H9 (cell line): ENCODE measurements around the gene PDE6D. TPM values are rescaled to one million over a fixed set of nuclear protein-coding genes. Genes with fewer than 3 reads are reported as not detected.

Experiments
- DNase-seq: peaks from one replicate; pipeline ENCODE4 v3.0.0-alpha.2; 2017
- H2AFZ ChIP-seq: one replicate; pipeline ENCODE4 v1.6.1; 2013; ENCODE audit warnings: mild to moderate bottlenecking, low read length, control low read depth, moderate library complexity
- H2AK5ac ChIP-seq: 2 replicates; pipeline ENCODE4 v1.6.1; 2013; ENCODE audit warnings: low read length, control low read depth, mixed read lengths; ENCODE audit not compliant: insufficient read length
- H2BK120ac ChIP-seq: one replicate; pipeline ENCODE4 v1.6.1; 2013; ENCODE audit warnings: low read depth, mild to moderate bottlenecking, low read length, control low read depth, inconsistent platforms; ENCODE audit not compliant: poor library complexity, severe bottlenecking
- H2BK12ac ChIP-seq: 2 replicates; pipeline ENCODE4 v1.6.1; 2013; ENCODE audit warnings: low read length, control low read depth, mixed read lengths, low read depth; ENCODE audit not compliant: insufficient read length
- H2BK15ac ChIP-seq: 2 replicates; pipeline ENCODE4 v1.6.1; 2013; ENCODE audit warnings: low read depth, low read length, control low read depth
- H2BK20ac ChIP-seq: one replicate; pipeline ENCODE4 v1.6.1; 2013; ENCODE audit warnings: low read depth, mild to moderate bottlenecking, low read length, control low read depth, inconsistent platforms; ENCODE audit not compliant: poor library complexity, severe bottlenecking
- H2BK5ac ChIP-seq: 2 replicates; pipeline ENCODE4 v1.6.1; 2013; ENCODE audit warnings: low read length, control low read depth, mixed read lengths; ENCODE audit not compliant: insufficient read length
- H3K14ac ChIP-seq: 2 replicates; pipeline ENCODE4 v1.6.1; 2013; ENCODE audit warnings: low read length, control low read depth; ENCODE audit not compliant: insufficient read depth
- H3K18ac ChIP-seq: 2 replicates; pipeline ENCODE4 v1.6.1; 2013; ENCODE audit warnings: low read depth, mild to moderate bottlenecking, mixed read lengths, low read length, control low read depth; ENCODE audit not compliant: insufficient read length
- H3K23ac ChIP-seq: 2 replicates; pipeline ENCODE4 v1.6.1; 2013; ENCODE audit warnings: low read length, control low read depth, mixed read lengths, low read depth; ENCODE audit not compliant: insufficient read length
- H3K23me2 ChIP-seq: 2 replicates; pipeline ENCODE4 v1.6.1; 2013; ENCODE audit warnings: low read depth, mild to moderate bottlenecking, mixed read lengths, low read length, control low read depth; ENCODE audit not compliant: insufficient read length, poor library complexity, severe bottlenecking
- H3K27ac ChIP-seq: 2 replicates; pipeline ENCODE4 v1.5.1; 2013; ENCODE audit warnings: low read length, control low read depth, mixed read lengths, low read depth; ENCODE audit not compliant: insufficient read length
- H3K27me3 ChIP-seq: 2 replicates; pipeline ENCODE4 v1.6.1; 2013; ENCODE audit warnings: low read length, control low read depth, inconsistent platforms; ENCODE audit not compliant: insufficient read depth
- H3K4ac ChIP-seq: 2 replicates; pipeline ENCODE4 v1.6.1; 2013; ENCODE audit warnings: low read depth, mild to moderate bottlenecking, control low read depth, inconsistent platforms, low read length, moderate library complexity
- H3K4me1 ChIP-seq: 2 replicates; pipeline ENCODE4 v1.6.1; 2013; ENCODE audit warnings: low read length, control low read depth, inconsistent platforms; ENCODE audit not compliant: insufficient read depth
- H3K4me2 ChIP-seq: 2 replicates; pipeline ENCODE4 v1.6.1; 2013; ENCODE audit warnings: low read length, control low read depth, mixed read lengths; ENCODE audit not compliant: insufficient read length, insufficient read depth
- H3K56ac ChIP-seq: 2 replicates; pipeline ENCODE4 v1.6.1; 2013; ENCODE audit warnings: low read depth, mild to moderate bottlenecking, mixed read lengths, low read length, control low read depth; ENCODE audit not compliant: insufficient read length
- H3K79me1 ChIP-seq: 2 replicates; pipeline ENCODE4 v1.6.1; 2013; ENCODE audit warnings: low read depth, mild to moderate bottlenecking, moderate library complexity, low read length, control low read depth, inconsistent platforms; ENCODE audit not compliant: insufficient read depth, poor library complexity, severe bottlenecking
- H3K79me2 ChIP-seq: 2 replicates; pipeline ENCODE4 v1.6.1; 2013; ENCODE audit warnings: low read length, control low read depth, inconsistent platforms; ENCODE audit not compliant: insufficient read depth
- H3K9ac ChIP-seq: 2 replicates; pipeline ENCODE4 v1.6.1; 2013; ENCODE audit warnings: low read length, control low read depth, mixed read lengths; ENCODE audit not compliant: insufficient read length; ENCODE audit errors: extremely low read depth
- H3K9me3 ChIP-seq: one replicate; pipeline ENCODE4 v1.6.1; 2013; ENCODE audit warnings: low read depth, low read length, inconsistent platforms; ENCODE audit not compliant: control insufficient read depth
- H3T11ph ChIP-seq: one replicate; pipeline ENCODE4 v1.6.1; 2013; ENCODE audit warnings: mild to moderate bottlenecking, low read length, control low read depth, inconsistent platforms
- H4K20me1 ChIP-seq: one replicate; pipeline ENCODE4 v1.6.1; 2013; ENCODE audit not compliant: control insufficient read depth, insufficient read length, insufficient read depth
- H4K5ac ChIP-seq: 2 replicates; pipeline ENCODE4 v1.6.1; 2013; ENCODE audit warnings: low read depth, mild to moderate bottlenecking, mixed read lengths, low read length, control low read depth; ENCODE audit not compliant: insufficient read length
- H4K8ac ChIP-seq: replicated peaks from 2 replicates; pipeline ENCODE4 v1.6.1; 2013; ENCODE audit warnings: low read length, control low read depth, mixed read lengths, low read depth; ENCODE audit not compliant: insufficient read length
- H4K91ac ChIP-seq: 2 replicates; pipeline ENCODE4 v1.6.1; 2013; ENCODE audit warnings: low read depth, mild to moderate bottlenecking, moderate library complexity, mixed read lengths, low read length, control low read depth; ENCODE audit not compliant: insufficient read length
- H3K27ac Mint-ChIP-seq, 3 experiments: 2 replicates in 2 of 3; 3 replicates in 1 of 3; pipeline ENCODE4 v1.8.0; 2020 to 2021; ENCODE audit warnings: mixed read lengths in 3 of 3, mild to moderate bottlenecking in 1 of 3, moderate library complexity in 1 of 3
- H3K27me3 Mint-ChIP-seq: 2 replicates; pipeline ENCODE4 v1.8.0; 2021; ENCODE audit warnings: low read depth, mild to moderate bottlenecking, moderate library complexity, mixed read lengths
- H3K36me3 Mint-ChIP-seq, 3 experiments: 2 replicates in 2 of 3; 3 replicates in 1 of 3; pipeline ENCODE4 v1.8.0; 2020 to 2021; ENCODE audit warnings: low read depth in 3 of 3, mixed read lengths in 3 of 3; ENCODE audit not compliant: insufficient read depth in 1 of 3
- H3K4me1 Mint-ChIP-seq, 2 experiments: 2 replicates each; pipeline ENCODE4 v1.8.0; 2020; ENCODE audit warnings: mixed read lengths in 2 of 2
- H3K4me3 Mint-ChIP-seq, 2 experiments: 2 replicates in 1 of 2; 3 replicates in 1 of 2; pipeline ENCODE4 v1.8.0; 2020 to 2021; ENCODE audit warnings: mild to moderate bottlenecking in 2 of 2, mixed read lengths in 2 of 2, moderate library complexity in 1 of 2
- H3K9me3 Mint-ChIP-seq, 2 experiments: 2 replicates in 1 of 2; 3 replicates in 1 of 2; pipeline ENCODE4 v1.8.0; 2020; ENCODE audit warnings: mild to moderate bottlenecking in 2 of 2, mixed read lengths in 2 of 2, moderate library complexity in 1 of 2
- CTCF ChIP-seq: fragments of 200-600 bp; sonication (generic); conservative IDR thresholded peaks from 3 replicates; pipeline ENCODE4 v1.8.0; 2021; ENCODE audit warnings: antibody characterized with exemption, mild to moderate bottlenecking
- WGBS: extraction: QIAGEN DNeasy Blood & Tissue Kit; methylation state at CpG from one replicate; pipeline ENCODE4 v1.1.7; 2013; ENCODE audit warnings: missing lambda C conversion rate, low lambda C conversion rate, mixed read lengths; ENCODE audit not compliant: insufficient read length; ENCODE audit errors: extremely low coverage; 5-methylcytosine and 5-hydroxymethylcytosine counted together
- total RNA-seq: library from RNA; stranded (reverse); gene quantifications from 2 replicates; pipeline ENCODE4 v1.2.1, GENCODE V29; 2021

The PDE6D gene
- total RNA-seq, 1 experiment from 2014 or later = 33.7 TPM

- Histone ChIP-seq H3K79me2 (no peaks in the 10 kb centered on the region), H3K9ac (no peak overlapping the region), H3K27ac (no peak overlapping the region), H3K9me3 (no peaks in the 10 kb centered on the region), H3K23me2 (no peaks in the 10 kb centered on the region), H3K79me1 (no peaks in the 10 kb centered on the region), H2BK5ac (no peak overlapping the region), H3T11ph (no peak overlapping the region), H2AK5ac (no peak overlapping the region), H2BK15ac (no peak overlapping the region), H3K23ac (no peak overlapping the region), H3K4me1 (no peaks in the 10 kb centered on the region), H3K27me3 (no peaks in the 10 kb centered on the region), H3K56ac (no peak overlapping the region), H3K4ac (no peak overlapping the region), H4K8ac (no peak overlapping the region), H2AFZ (no peak overlapping the region), H4K5ac (no peak overlapping the region), H3K18ac (no peak overlapping the region), H2BK20ac (no peak overlapping the region), H4K91ac (no peak overlapping the region), H3K4me2 (no peak overlapping the region), H2BK120ac (no peak overlapping the region), H3K14ac (no peak overlapping the region), H2BK12ac (no peak overlapping the region), H4K20me1 (no peaks in the 10 kb centered on the region)
- Mint-ChIP-seq H3K27me3 (no peaks in the 10 kb centered on the region; the same call in 1 of the 2 replicates), H3K27ac (peak overlapping the region in 1 of 3 experiments; percentile 52; a peak in 1 of 7 replicates), H3K4me1 (peaks cover 14 to 18% of the 10 kb centered on the region in 2 experiments), H3K9me3 (no peaks in the 10 kb centered on the region), H3K4me3 (no peak overlapping the region), H3K36me3 (no peaks in the 10 kb centered on the region; a peak in 1 of 7 replicates)
- WGBS = no CpG with 5 or more reads among the region's 13 CpGs
- no peak for TF ChIP-seq CTCF
- DNase-seq = no peak
Measured at GRCh38 chr2:231692847-231693246, 88.2 kb downstream of the PDE6D start.
